Fibroblast of lung (primary cell): ENCODE measurements around the gene RIPOR2. TPM values are rescaled to one million over a fixed set of nuclear protein-coding genes. Genes with fewer than 3 reads are reported as not detected.

Experiments
- DNase-seq, 2 donors: peaks; one replicate each; pipeline versions ENCODE4 v3.0.0 to v3.0.0-alpha.2; 2010; ENCODE audit warnings: low read depth in 2 of 2
- H2AFZ ChIP-seq: 2 replicates; pipeline ENCODE4 v1.5.1; 2012; ENCODE audit warnings: low read length, control low read depth, inconsistent platforms
- H3K27ac ChIP-seq: 2 replicates; pipeline ENCODE4 v1.5.1; 2011; ENCODE audit warnings: low read length, control low read depth; ENCODE audit not compliant: insufficient read depth
- H3K27me3 ChIP-seq: 2 replicates; pipeline ENCODE4 v1.5.1; 2011; ENCODE audit warnings: mild to moderate bottlenecking, low read length; ENCODE audit not compliant: control insufficient read depth, insufficient read depth
- H3K36me3 ChIP-seq: 2 replicates; pipeline ENCODE4 v1.5.1; 2011; ENCODE audit warnings: low read length; ENCODE audit not compliant: control insufficient read depth, insufficient read depth
- H3K4me1 ChIP-seq: 2 replicates; pipeline ENCODE4 v1.5.1; 2011; ENCODE audit warnings: low read length; ENCODE audit not compliant: control insufficient read depth, insufficient read depth; ENCODE audit errors: extremely low read depth
- H3K4me2 ChIP-seq: 2 replicates; pipeline ENCODE4 v1.5.1; 2011; ENCODE audit warnings: low read length, control low read depth; ENCODE audit not compliant: insufficient read depth; ENCODE audit errors: extremely low read depth
- H3K4me3 ChIP-seq, 4 experiments: fragments of 200-600 bp in 1 of 4; sonication (generic) in 1 of 4; replicated peaks in 1 of 4; 2 replicates each; pipeline ENCODE4 v1.5.1; 2011 to 2016; ENCODE audit warnings: low read length in 4 of 4, low read depth in 3 of 4, mild to moderate bottlenecking in 3 of 4, control low read depth in 2 of 4, inconsistent platforms in 1 of 4, mixed read lengths in 1 of 4; ENCODE audit not compliant: insufficient read depth in 1 of 4; ENCODE audit errors: control extremely low read depth in 1 of 4
- H3K79me2 ChIP-seq: 2 replicates; pipeline ENCODE4 v1.5.1; 2012; ENCODE audit warnings: mild to moderate bottlenecking, low read length, inconsistent platforms; ENCODE audit not compliant: control insufficient read depth, insufficient read depth
- H3K9ac ChIP-seq: 2 replicates; pipeline ENCODE4 v1.5.1; 2011; ENCODE audit warnings: mild to moderate bottlenecking, low read length, control low read depth; ENCODE audit not compliant: insufficient read depth
- H3K9me3 ChIP-seq: 2 replicates; pipeline ENCODE4 v1.5.1; 2012; ENCODE audit warnings: low read depth, low read length; ENCODE audit not compliant: control insufficient read depth, insufficient read depth
- H4K20me1 ChIP-seq: 2 replicates; pipeline ENCODE4 v1.5.1; 2011; ENCODE audit warnings: low read length; ENCODE audit not compliant: control insufficient read depth, insufficient read depth; ENCODE audit errors: extremely low read depth
- EZH2 ChIP-seq: IDR thresholded peaks from 2 replicates; pipeline ENCODE4 v1.5.1; 2012; ENCODE audit warnings: low read length, control low read depth, mild to moderate bottlenecking; ENCODE audit errors: missing control alignments
- polyA plus RNA-seq, 2 donors: library from polyadenylated mRNA; depleted of rRNA in 1 of 2; stranded (reverse) in 1 of 2; unstranded in 1 of 2; fragments of >200 nt; gene quantifications; 2 replicates each; pipeline ENCODE4 v1.2.1, GENCODE V29; 2011 to 2012; ENCODE audit warnings: missing spikeins in 1 of 2
- total RNA-seq: library from RNA; depleted of rRNA; stranded (reverse); fragments of >200 nt; gene quantifications from 2 replicates; pipeline ENCODE4 v1.2.1, GENCODE V29; 2014
- TF ChIP-seq, protein P1 (sequence below), 2 donors: IDR thresholded peaks in 1 of 2; conservative IDR thresholded peaks in 1 of 2; 1 replicate in 1 of 2; 2 replicates in 1 of 2; pipeline ENCODE4 v1.5.1; 2011 to 2012; ENCODE audit warnings: low read length in 2 of 2, control low read depth in 1 of 2, inconsistent platforms in 1 of 2, low read depth in 1 of 2, mild to moderate bottlenecking in 1 of 2

The RIPOR2 gene
- total and polyA plus RNA-seq, 2 donors (not counting 1 experiment from before 2014, with no cell fraction given), result 3.5 to 3.6 TPM

DNA sequence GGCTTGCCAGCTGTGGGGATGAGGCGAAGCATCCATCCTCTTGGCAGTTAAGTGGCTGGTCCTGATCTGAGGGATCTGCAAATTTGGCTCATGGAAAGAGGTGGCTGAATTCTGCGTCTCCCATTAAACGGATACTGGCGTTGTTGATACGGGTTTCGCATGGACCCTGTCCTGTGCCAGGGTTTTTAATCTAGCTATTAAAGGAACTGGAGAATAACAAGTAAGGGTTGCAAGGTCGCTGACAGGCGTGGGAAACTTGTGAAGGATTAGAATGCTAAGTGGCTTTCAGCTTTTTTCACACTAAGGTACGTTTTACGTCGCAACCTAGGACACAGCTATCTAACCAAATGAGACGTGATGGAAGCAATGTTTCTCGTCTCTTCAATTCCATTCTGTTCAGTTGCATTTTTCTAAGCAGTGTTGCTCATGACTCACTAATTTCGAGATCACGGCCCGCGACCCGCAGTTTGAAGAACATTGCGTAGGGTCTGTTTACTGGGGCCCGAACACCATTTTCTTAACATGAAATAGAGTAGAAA lies 160.2 kb downstream of the RIPOR2 start:
- H3K79me2 ChIP-seq, result peaks cover 53% of the 10 kb centered on the region
- peak overlapping the region; percentile 78 for H3K9ac ChIP-seq
- no peaks in the 10 kb centered on the region for H3K9me3 ChIP-seq
- peak; percentile 71 to 73 for DNase-seq
- peak overlapping the region; percentile 89 for H3K27ac ChIP-seq
- H3K36me3 ChIP-seq, result peaks cover 2% of the 10 kb centered on the region
- H3K4me3 ChIP-seq, result peak overlapping the region; percentile 74 to 99 (median 81)
- H2AFZ ChIP-seq, result peak overlapping the region; percentile 69
- H3K27me3 ChIP-seq, result no peaks in the 10 kb centered on the region
- TF ChIP-seq, protein P1, sequence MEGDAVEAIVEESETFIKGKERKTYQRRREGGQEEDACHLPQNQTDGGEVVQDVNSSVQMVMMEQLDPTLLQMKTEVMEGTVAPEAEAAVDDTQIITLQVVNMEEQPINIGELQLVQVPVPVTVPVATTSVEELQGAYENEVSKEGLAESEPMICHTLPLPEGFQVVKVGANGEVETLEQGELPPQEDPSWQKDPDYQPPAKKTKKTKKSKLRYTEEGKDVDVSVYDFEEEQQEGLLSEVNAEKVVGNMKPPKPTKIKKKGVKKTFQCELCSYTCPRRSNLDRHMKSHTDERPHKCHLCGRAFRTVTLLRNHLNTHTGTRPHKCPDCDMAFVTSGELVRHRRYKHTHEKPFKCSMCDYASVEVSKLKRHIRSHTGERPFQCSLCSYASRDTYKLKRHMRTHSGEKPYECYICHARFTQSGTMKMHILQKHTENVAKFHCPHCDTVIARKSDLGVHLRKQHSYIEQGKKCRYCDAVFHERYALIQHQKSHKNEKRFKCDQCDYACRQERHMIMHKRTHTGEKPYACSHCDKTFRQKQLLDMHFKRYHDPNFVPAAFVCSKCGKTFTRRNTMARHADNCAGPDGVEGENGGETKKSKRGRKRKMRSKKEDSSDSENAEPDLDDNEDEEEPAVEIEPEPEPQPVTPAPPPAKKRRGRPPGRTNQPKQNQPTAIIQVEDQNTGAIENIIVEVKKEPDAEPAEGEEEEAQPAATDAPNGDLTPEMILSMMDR (conservative IDR thresholded peaks at IDR 0.05 in 1 of 2, IDR thresholded peaks at IDR 0.05 in 1 of 2; ENCODE audit: low read depth in 1 of 2, low read length in 2 of 2), result no peak
- TF ChIP-seq EZH2, result no peak
- peaks cover 9% of the 10 kb centered on the region for H3K4me1 ChIP-seq
- peak overlapping the region; percentile 94 for H3K4me2 ChIP-seq
- H4K20me1 ChIP-seq, result no peaks in the 10 kb centered on the region

DNA sequence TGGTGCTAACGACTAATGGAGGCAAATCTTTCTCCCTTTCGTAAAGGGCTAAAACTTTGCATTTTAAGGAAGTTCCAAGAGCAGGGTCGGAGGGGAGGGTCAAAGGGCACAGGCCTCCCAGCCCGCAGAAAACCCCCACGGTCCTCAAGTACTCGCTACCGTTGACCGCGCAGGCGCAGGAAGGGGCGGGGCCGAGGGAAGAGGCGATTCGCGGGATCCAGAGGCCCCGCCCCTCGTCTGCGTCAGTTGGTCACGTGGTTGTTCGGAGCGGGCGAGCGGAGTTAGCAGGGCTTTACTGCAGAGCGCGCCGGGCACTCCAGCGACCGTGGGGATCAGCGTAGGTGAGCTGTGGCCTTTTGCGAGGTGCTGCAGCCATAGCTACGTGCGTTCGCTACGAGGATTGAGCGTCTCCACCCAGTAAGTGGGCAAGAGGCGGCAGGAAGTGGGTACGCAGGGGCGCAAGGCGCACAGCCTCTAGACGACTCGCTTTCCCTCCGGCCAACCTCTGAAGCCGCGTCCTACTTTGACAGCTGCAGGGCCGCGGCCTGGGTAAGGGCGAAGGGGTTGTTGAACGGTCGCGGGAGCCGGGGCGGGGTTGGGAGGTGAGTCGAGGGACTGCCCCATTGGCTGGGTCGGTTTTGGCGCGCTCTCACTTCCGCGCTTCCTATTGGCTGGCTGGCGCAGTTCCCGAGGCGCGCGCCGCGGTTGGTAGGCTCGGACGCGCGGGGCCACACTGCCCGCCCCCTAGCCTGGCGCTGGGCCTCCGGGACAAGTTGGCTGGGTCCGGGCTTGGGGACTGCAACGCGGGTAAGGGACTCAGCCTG lies 160.9 kb downstream of the RIPOR2 start, which contains the start of gene GMNN:
GMNN (plus strand) TSS at position 242 of the 824 bp plus-strand sequence. CDS start 2,310 bp downstream, outside the sequence.
- Histone ChIP-seq H3K9me3 (no peaks in the 10 kb centered on the region), H3K4me3 (peak within 1 kb of the TSS; percentile 74 to 99 (median 81)), H3K4me1 (peaks cover 9% of the 10 kb centered on the region), H3K27ac (peak within 1 kb of the TSS; percentile 89), H3K79me2 (peaks cover 48% of the 10 kb centered on the region), H2AFZ (peak within 1 kb of the TSS; percentile 95), H3K4me2 (peak within 1 kb of the TSS; percentile 94), H3K9ac (peak within 1 kb of the TSS; percentile 78), H3K36me3 (peaks cover 2% of the 10 kb centered on the region), H3K27me3 (no peaks in the 10 kb centered on the region), H4K20me1 (no peaks in the 10 kb centered on the region)
- peak; percentile 88 to 92 for DNase-seq
- TF ChIP-seq EZH2, result no peak
- TF ChIP-seq, protein P1 (conservative IDR thresholded peaks at IDR 0.05 in 1 of 2, IDR thresholded peaks at IDR 0.05 in 1 of 2; ENCODE audit: low read depth in 1 of 2, low read length in 2 of 2), result no peak

DNA sequence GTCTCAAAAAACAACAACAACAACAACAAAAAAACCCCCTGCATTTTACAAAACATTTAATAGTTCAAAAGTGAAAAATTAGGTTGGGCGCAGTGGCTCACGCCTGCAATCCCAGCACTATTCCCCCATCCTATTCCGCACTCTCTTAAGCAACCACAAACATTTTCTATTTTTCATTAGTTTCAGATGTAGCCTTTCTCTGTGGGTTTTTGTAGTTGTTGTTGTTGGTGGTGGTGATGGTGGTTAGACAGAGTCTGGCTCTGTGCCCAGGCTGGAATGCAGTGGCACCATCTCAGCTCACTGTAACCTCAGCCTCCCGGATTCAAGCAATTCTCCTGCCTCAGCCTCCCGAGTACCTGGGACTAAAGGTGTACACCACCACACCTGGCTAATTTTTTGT lies 167.4 kb downstream of the RIPOR2 start:
- H3K27me3 ChIP-seq, result no peaks in the 10 kb centered on the region
- H3K9me3 ChIP-seq, result no peaks in the 10 kb centered on the region
- H3K27ac ChIP-seq, result no peak overlapping the region
- no peak overlapping the region for H3K4me3 ChIP-seq
- no peaks in the 10 kb centered on the region for H3K4me1 ChIP-seq
- H3K9ac ChIP-seq, result no peak overlapping the region
- no peak for TF ChIP-seq EZH2
- TF ChIP-seq, protein P1 (conservative IDR thresholded peaks at IDR 0.05 in 1 of 2, IDR thresholded peaks at IDR 0.05 in 1 of 2; ENCODE audit: low read depth in 1 of 2, low read length in 2 of 2), result no peak
- H2AFZ ChIP-seq, result no peak overlapping the region
- no peaks in the 10 kb centered on the region for H4K20me1 ChIP-seq
- H3K4me2 ChIP-seq, result no peak overlapping the region
- peak in 1 of 2 donors; percentile 27 for DNase-seq
- H3K79me2 ChIP-seq, result no peaks in the 10 kb centered on the region
- no peaks in the 10 kb centered on the region for H3K36me3 ChIP-seq
